ENCODE results near the gene TMEM59.
"Not testable (repeated sequence)": the region's sequence is repeated elsewhere in the genome, so short reads cannot be mapped to it uniquely, and the experiment has no call there.

TMEM59 gene

GRCh38 chr1:54053745-54054437 is 887 bp upstream of the TMEM59 start:
- peak in 1 of 2 donors; percentile 1 for DNase-seq (ENCODE audit: low read depth in 2 of 2)

- DNase-seq (ENCODE audit: low read depth in 2 of 2), result peak; percentile 4 to 16
Measured at GRCh38 chr1:54052431-54052933, 522 bp downstream of the TMEM59 start.

DNA sequence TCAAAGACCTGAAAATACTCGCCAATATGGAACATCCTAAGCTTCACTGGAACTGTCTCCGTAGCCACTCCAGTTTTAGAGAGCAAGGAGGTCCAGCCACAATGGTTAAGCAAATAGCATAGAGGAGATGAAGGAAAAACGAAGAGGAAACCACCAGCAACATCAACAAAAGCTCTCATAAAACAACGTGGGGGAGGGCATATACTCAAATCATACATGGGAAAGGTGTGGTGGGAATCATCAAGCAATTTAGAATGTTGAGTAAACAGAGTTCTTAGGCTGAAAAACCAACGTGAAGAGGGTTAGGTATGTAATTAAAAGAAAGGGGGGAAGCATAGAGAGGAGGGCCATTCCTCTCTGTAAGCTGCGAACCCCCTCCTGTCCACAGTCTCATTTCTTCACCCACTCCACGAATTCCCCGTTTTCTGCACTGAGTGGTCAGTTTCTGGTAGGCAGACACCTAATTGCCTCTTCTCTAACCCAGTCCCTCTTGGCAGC is 1.0 kb downstream of the TMEM59 start:
- no peak for DNase-seq (ENCODE audit: low read depth in 2 of 2)

GRCh38 chr1:54050435-54050834 is 2.6 kb downstream of the TMEM59 start:
- not testable (repeated sequence) for DNase-seq (ENCODE audit: low read depth in 2 of 2)

- no peak for DNase-seq (ENCODE audit: low read depth in 2 of 2)
Measured at GRCh38 chr1:54047384-54048305, 5.4 kb downstream of the TMEM59 start.

GRCh38 chr1:54046671-54047383 is 6.2 kb downstream of the TMEM59 start:
- DNase-seq (ENCODE audit: low read depth in 2 of 2), result no peak

- no peak for DNase-seq (ENCODE audit: low read depth in 2 of 2)
Measured at GRCh38 chr1:54045496-54045895, 7.5 kb downstream of the TMEM59 start.

- DNase-seq (ENCODE audit: low read depth in 2 of 2), result no peak
Measured at GRCh38 chr1:54041806-54042205, 11.2 kb downstream of the TMEM59 start.

- DNase-seq (ENCODE audit: low read depth in 2 of 2), result no peak
Measured at GRCh38 chr1:54037476-54037875, 15.5 kb downstream of the TMEM59 start.

- DNase-seq (ENCODE audit: low read depth in 2 of 2), result no peak
Measured at GRCh38 chr1:54028306-54029251, 24.4 kb downstream of the TMEM59 start.

- no peak for DNase-seq (ENCODE audit: low read depth in 2 of 2)
Measured at GRCh38 chr1:54027848-54028247, 25.2 kb downstream of the TMEM59 start.

- DNase-seq (ENCODE audit: low read depth in 2 of 2), result not testable (repeated sequence)
Measured at GRCh38 chr1:54024811-54025210, 28.2 kb downstream of the TMEM59 start.

DNA sequence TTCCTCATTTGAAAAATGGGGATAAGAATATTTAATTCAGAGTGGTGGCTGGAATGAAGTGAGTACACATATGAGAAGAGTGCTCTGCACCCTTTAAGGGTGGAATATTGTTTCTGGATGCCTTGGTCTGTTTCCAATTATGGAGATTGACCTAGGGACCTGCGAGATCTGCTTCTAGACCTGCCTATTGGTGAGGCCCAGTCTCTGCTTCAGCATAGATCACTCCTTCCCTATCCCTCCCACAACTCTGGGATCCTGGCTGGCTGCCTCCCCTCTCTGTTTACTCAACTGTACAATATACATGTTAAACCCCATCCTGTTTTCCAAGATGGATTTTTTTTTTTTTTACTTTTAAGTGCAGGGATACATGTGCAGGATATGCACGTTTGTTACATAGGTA is 28.6 kb downstream of the TMEM59 start:
- DNase-seq (ENCODE audit: low read depth in 2 of 2), result no peak

DNA sequence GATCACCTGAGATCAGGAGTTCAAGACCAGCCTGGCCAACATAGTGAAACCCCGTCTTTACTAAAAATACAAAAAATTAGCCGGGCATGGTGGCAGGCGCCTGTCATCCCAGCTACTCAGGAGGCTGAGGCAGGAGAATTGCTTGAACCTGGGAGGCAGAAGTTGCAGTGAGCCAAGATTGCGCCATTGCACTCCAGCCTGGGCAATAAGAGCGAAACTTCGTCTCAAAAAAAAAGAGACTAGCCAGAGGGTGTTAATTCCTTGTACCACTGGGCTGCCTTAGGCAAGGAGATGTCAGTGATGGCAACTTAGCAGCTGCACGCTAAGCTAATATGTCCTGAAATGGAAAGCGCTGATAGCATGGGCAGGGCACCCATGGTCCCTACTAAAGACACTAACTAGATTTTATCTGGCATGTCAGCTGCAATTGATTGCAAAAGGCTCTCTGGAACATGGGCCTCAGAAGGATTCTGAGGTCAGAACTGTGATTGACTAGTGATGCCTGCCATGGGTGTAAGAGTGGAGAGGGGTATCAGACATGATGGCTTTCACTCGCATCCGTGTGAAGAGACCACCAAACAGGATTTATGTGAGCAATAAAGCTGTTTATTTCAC is 33.3 kb downstream of the TMEM59 start:
- not testable (repeated sequence) for DNase-seq (ENCODE audit: low read depth in 2 of 2)

GRCh38 chr1:54018635-54019034 is 34.4 kb downstream of the TMEM59 start:
- no peak for DNase-seq (ENCODE audit: low read depth in 2 of 2)

DNA sequence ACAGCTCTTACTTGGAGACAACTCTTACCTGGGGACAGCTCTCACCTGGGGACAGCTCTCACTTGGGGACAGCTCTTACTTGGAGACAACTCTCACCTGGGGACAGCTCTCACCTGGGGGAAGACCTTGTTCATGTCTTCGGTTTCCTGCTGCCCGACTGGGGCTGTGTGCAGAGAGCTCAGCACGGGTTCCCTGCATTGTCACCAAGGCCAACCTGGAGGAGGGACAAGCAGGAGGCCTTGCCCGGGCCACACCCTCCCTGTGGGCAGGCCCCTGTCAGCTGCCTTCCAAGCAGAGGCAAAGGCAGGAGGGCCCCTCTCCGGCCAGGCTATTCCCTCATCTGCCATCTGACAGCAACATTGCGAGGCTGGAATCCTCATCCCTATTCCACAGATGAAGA is 35.0 kb downstream of the TMEM59 start, which contains the start of gene LDLRAD1:
TSS of gene LDLRAD1 (minus strand) at position 208 of the 400 bp plus-strand sequence. CDS start at position 134, 74 bp downstream.
- DNase-seq (ENCODE audit: low read depth in 2 of 2), result no peak

- DNase-seq (ENCODE audit: low read depth in 2 of 2), result no peak
Measured at GRCh38 chr1:54016343-54017282, 36.4 kb downstream of the TMEM59 start.

DNA sequence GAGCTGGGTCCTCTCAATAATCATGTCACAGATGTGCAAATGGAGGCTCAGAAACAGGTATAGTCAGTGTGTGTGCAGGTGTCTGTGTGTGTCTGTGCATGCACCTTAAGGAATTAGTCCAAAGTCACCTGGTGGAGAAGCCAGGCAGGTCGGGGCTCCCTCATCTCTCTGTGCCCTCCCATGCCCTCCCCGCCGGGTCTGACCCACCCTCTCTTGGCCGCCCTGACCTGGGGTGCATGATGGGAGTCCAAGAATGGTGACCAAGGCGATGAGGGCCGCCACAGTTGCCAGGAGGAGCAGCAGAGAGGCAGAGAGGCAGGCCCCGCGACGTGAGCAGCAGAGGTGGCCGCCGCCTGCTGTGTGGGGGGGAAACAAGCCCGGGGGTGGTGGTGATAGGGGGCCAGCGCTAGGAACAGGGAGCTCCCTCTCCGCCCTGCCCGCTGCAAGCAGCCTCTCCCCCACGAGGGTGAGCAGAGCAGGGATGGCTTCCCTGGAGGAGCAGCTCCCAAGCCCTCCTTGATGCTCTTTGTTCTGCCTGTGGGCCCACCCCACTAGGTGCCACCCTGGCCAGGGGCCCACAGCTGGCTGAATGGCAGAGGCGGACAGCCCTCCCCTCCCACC is 38.9 kb downstream of the TMEM59 start:
- DNase-seq (ENCODE audit: low read depth in 2 of 2), result no peak

All from stimulated activated CD8-positive, alpha-beta memory T cell treated with anti-CD3 and anti-CD28 coated beads, Interleukin-2, amount 100 ng/mL, for 48 hours (primary cell).